ENCODE data around the gene LIMS1.
"Not testable (repeated sequence)": the region's sequence is repeated elsewhere in the genome, so short reads cannot be mapped to it uniquely, and the experiment has no call there.

DNA sequence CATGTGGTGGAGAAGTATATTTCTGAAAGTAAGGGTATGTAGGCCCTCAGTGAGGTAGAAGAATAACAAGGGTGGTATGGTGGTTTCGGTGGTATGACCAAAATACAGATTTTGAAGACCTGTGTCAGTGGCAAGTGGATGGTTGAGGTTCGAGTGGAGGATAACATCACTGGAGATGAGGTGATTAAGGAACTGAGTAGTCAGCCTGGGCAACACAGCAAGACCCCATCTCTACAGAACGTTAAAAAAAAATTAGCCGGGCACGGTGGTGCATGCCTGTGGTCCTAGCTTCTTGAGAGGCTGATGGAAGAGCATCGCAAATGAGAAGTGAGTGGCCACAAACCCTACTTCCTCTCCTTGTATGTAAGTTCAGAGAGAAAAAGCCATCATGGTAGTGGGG is 200.4 kb downstream of the LIMS1 start:
- TF ChIP-seq, protein P1, sequence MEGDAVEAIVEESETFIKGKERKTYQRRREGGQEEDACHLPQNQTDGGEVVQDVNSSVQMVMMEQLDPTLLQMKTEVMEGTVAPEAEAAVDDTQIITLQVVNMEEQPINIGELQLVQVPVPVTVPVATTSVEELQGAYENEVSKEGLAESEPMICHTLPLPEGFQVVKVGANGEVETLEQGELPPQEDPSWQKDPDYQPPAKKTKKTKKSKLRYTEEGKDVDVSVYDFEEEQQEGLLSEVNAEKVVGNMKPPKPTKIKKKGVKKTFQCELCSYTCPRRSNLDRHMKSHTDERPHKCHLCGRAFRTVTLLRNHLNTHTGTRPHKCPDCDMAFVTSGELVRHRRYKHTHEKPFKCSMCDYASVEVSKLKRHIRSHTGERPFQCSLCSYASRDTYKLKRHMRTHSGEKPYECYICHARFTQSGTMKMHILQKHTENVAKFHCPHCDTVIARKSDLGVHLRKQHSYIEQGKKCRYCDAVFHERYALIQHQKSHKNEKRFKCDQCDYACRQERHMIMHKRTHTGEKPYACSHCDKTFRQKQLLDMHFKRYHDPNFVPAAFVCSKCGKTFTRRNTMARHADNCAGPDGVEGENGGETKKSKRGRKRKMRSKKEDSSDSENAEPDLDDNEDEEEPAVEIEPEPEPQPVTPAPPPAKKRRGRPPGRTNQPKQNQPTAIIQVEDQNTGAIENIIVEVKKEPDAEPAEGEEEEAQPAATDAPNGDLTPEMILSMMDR (IDR thresholded peaks at IDR 0.05; ENCODE audit: insufficient read depth, low read length, poor library complexity, severe bottlenecking) = not testable (repeated sequence)
- TF ChIP-seq EZH2phosphoT487 (conservative IDR thresholded peaks at IDR 0.05; ENCODE audit: low read length) = not testable (repeated sequence)

Data from SU-DHL-6 (cell line).